Stimulated activated CD8-positive, alpha-beta memory T cell treated with anti-CD3 and anti-CD28 coated beads, Interleukin-15, amount 100 ng/mL, for 48 hours (primary cell): ENCODE data around the gene RUSC2.
"Not testable (repeated sequence)": the region's sequence is repeated elsewhere in the genome, so short reads cannot be mapped to it uniquely, and the experiment has no call there.

Experiments
- DNase-seq, 2 donors: peaks; one replicate each; pipeline ENCODE4 v3.0.0-alpha.2; 2020; ENCODE audit warnings: low read depth in 2 of 2

Gene RUSC2

DNA sequence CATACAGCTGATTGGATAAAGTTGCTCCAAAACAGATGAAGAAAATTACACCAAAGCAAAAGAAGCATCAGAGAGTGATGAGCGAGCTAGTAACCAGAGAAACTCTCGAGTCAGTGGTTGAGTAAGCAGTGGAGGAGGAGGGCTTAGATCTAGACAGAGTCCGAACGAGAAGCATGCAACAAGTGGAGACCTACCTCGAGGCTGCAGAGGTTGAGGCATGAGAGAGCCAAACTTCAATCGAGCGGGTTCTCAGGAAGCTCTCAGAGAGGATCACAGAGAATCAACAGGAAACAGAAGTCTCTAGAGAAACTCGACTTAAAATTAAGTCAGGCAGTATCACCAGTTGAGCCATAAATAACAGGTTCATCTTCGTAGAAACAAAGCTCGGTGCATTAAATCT, 6.1 kb downstream of the RUSC2 start:
- DNase-seq = no peak

- not testable (repeated sequence) for DNase-seq
These were observed 8.3 kb downstream of the RUSC2 start for GRCh38 chr9:35498245-35498644.

DNA sequence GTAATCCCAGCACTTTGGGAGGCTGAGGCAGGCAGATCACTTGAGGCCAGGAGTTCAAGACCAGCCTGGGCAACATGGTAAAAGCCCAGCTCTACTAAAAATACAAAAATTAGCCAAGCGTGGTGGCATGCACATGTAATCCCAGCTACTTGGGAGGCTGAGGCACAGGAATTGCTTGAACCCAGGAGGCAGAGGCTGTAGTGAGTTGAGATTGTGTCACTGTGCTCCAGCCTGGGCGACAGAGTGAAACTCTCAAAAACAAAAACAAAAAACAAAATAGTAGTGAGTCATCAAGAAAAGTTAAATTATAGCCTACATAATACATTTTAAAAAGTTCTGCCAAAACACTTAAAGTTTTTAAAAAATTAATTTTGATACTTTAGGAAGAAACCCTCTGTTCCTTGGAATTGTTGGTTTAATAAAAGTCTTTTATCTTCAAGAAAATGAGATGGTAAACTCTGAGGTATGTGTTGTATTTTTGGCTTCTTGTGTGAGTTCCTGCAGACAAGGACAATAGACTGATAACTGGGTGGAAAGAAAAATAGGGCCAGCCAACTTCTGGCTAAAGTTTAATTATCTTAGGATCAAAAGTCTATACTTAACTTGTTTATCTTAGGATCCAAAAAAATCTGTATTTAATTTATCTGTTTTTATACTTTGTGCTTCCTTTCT, 9.3 kb downstream of the RUSC2 start:
- no peak for DNase-seq

DNA sequence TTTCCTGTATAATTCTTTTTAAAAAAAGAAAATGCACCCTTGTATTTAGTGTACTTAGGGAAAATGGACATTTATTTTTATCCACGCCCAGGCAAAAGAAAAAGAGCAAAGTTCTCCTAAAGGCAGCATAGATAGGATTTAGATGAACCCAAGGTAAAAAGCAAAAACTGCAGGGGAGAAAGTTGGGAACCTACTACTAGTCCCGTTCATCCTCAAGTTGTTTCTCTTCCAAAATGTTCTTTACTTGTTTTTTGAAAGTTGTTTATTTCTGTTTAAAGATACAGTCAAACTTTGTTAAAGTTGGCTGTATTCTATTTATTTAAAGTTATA, 9.8 kb downstream of the RUSC2 start:
- DNase-seq = no peak

DNA sequence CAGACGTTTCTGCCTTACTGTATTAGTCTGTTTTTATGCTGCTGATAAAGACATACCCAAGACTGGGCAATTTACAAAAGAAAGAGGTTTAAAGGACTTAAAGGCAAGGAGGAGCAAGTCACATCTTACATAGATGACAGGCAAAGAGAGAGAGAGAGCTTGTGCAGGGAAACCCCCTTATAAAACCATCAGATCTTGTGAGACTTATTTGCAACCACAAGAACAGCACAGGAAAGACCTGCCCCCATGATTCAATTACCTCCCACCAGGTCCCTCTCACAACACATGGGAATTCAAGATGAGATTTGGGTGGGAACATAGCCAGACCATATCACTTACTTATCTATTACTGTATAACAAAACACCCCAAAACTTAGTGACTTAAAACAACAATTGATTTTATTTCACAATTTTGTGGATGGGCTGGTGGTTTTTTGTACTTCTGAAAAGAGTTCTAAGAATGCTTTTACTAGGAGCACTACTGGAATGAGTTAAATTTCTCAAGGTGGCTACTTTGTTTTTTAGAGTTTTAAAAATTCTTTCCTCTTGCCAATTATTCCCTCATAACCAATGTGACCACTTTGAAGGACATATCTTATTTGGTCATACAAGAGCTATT, 10.3 kb downstream of the RUSC2 start:
- no peak for DNase-seq

GRCh38 chr9:35501946-35502345, 12.0 kb downstream of the RUSC2 start:
- DNase-seq = no peak

GRCh38 chr9:35506359-35506758, 16.4 kb downstream of the RUSC2 start:
- DNase-seq = no peak

DNA sequence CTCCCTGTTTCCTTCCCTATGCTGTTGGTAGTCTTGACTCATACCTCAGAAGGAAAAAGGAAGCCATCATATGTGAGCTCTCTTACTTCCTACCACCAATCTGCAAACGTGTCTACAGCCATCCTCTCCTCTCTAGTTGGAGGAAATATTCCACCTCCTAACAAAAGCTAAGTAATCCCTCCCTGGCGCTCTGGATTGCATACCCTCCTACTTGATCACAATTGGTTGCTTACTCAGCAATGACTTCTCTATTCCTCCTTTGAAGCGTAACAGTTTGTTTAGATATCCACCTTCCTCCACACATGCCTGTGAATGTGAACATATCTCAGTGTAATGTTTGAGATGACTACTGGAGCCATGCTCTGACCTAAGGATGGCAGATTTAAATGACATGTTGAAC, 18.2 kb downstream of the RUSC2 start:
- no peak for DNase-seq

GRCh38 chr9:35510383-35510753, 20.5 kb downstream of the RUSC2 start:
- DNase-seq = no peak

GRCh38 chr9:35510754-35511428, 21.0 kb downstream of the RUSC2 start:
- DNase-seq = no peak

DNA sequence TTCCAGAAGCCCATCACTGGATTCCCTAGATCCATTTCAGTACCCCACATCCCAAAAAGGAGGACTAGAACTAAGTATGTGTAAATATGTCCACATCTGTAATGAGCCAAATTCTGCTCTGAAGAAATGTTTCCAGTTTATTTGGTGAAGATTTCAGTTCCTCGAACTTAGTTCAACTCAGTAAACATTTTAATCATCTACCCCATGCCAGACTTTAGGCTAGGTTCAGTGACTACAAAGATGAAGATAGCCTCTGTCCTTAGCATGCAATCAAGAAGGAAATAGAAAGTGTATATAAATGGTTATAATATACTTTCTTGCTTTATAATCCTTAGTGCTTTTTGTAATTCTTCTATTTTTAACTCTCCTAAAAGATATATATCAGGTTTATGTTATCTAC, 21.5 kb downstream of the RUSC2 start:
- DNase-seq = no peak

DNA sequence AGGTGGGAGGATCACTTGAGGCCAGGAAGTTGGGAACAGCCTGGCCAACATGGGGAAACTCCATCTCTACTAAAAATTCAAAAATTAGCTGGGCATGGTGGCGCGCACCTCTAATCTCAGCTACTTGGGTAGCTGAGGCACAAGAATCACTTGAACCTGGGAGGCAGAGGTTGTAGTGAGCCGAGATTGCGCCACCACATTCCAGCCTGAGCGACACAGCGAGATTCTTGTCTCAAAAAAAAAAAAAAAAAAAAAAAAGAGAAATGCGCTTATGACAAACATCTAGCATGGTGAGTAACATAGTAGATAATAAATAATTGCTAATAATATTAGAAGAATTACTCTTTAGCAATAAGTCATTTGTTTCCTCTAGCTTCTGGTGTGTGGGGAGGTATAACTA, 25.9 kb downstream of the RUSC2 start:
- DNase-seq = no peak

GRCh38 chr9:35516479-35516878, 26.6 kb downstream of the RUSC2 start:
- no peak for DNase-seq

DNA sequence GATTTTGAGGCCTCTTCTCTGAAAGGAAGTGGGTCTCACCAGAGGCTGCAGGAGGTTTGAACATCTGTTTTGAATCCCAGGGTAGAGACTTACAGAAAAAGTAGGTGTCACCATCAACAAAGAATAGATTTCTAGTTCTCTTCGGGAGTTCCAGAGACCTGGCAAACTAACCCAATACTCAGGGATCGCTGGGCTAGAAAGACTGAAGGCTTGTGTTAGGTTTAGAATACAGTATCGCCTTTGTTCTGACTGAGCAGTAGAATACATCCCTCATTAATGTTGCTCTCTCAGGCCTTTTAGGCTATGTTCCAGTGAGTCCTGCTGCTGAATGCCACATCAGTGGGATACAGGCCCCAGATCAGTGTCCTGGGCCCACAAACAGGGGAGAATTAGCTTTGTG, 27.2 kb downstream of the RUSC2 start:
- no peak for DNase-seq

- DNase-seq = no peak
These were observed 27.8 kb downstream of the RUSC2 start for GRCh38 chr9:35517552-35518224.

DNA sequence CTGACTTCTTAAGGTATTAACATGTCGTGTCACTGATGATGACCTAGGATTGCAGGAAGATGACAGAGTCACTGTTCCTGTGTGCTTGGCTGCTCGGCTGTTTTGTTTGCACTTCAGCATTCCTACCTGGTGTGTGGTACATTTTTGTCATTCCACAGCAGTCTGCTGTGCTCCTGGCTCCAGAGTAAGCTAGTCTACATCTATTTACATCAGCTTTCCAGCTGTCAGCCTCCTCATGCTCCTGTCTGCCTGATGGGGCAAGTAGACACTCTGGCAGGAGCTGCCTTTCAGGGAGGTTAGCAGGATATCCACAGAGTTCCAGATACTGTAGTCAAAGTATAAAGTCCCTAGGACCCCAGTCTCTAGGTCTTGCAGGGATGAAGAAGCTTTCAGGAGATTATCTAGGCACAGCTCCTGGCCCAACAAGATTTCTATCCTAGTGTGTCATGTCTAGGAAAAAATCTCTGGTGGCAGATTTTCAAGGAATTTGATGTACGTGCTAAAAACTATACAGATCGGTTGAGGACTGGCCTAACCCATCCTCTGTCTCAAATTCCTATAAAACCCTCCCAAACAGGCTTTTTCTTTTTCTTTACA, 28.4 kb downstream of the RUSC2 start:
- DNase-seq = no peak

GRCh38 chr9:35518981-35519679, 29.2 kb downstream of the RUSC2 start:
- no peak for DNase-seq

DNA sequence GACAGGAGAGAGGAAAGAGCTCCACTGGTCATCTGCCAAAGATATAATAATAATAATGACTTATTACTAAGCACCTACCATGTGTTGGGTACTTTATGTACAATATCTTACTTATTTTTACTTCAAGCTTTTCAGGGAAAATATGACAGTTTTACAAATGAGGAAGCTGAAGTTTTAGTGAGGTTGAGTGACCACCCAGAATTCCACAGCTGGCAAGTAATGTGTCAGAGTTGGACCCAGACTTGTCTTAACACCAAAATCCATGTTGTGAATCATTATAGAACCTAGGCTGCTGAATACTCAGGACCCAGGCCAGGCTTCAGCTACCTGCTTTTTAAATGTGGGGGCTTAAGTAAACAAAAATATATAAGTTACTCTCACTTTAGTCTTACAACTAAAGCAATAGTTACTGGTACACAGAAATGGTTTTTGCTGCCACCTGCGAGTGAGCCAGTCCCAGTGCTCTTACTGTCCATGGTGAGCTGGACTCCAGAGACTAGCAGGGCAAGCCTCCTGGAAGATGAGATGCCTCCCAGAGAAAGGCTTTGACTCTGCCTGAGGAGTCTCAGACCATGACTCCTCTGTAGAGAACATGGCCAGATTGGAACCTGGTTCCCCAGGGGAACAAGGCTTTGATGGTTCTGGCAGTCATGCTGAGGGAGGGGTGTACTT, 29.9 kb downstream of the RUSC2 start:
- no peak for DNase-seq

- DNase-seq = no peak
These were observed 30.4 kb downstream of the RUSC2 start for GRCh38 chr9:35520364-35520710.

DNA sequence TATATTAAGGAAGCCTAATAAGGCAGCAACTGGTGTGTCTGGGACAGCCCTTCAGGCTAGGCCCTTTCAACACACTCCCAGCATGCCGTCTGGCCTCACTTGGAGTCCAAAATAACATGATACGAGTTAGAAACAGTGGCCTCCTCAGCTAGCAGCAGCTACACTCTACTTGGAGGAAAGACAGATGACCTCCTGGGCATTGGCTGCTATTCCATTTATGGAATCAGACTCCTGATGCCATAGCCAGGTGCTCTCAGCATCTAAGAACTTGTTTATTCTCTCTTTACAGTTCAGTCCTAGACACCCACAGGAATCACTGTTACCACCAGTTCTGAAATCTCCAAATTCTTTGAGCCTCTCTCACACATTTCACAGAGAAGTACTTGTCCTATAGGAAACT, 31.8 kb downstream of the RUSC2 start:
- no peak for DNase-seq

DNA sequence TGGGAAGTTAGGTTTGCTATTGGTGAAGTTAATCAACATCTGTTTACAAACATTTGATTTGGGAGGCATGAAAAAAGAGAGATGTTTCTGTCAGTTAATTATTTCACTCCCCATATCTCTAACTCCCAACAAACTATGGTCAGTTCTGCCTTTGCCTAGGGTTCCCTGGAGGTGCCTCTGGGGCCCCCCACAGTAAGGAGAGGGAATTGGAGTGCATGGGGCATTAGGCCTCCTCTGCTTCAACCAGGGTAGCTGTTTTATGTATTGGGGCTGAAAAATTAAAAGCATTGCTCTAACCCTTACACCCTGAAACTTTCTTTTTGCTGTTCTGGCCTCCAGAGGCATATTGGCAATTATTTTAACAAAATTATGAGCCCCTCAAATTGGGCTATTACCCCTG, 32.3 kb downstream of the RUSC2 start:
- DNase-seq = no peak

- no peak for DNase-seq
These were observed 32.8 kb downstream of the RUSC2 start for GRCh38 chr9:35522700-35523099.
